ENCODE data around the gene TAS2R20.

TAS2R20 gene

GRCh38 chr12:10957741-10958140 is 40.4 kb downstream of the TAS2R20 start:
- no peak for DNase-seq

- no peak for DNase-seq
These were observed 42.0 kb downstream of the TAS2R20 start for GRCh38 chr12:10956085-10956484.

GRCh38 chr12:10952645-10953044 is 45.5 kb downstream of the TAS2R20 start:
- DNase-seq: no peak
